Ammon's horn (tissue), 1 donor: ENCODE measurements around the gene IQUB.
"Not testable (repeated sequence)": the region's sequence is repeated elsewhere in the genome, so short reads cannot be mapped to it uniquely, and the experiment has no call there.

Experiments
- DNase-seq: peaks from one replicate; pipeline ENCODE4 v3.0.0-alpha.2; 2016; ENCODE audit warnings: low spot score

Gene IQUB

GRCh38 chr7:123415625-123416024 is 118.8 kb downstream of the IQUB start:
- DNase-seq = no peak

GRCh38 chr7:123410273-123410904 is 124.0 kb downstream of the IQUB start:
- no peak for DNase-seq

GRCh38 chr7:123407951-123408350 is 126.4 kb downstream of the IQUB start:
- DNase-seq = not testable (repeated sequence)
